HEK293T (cell line): ENCODE data around the gene CHCHD3.

Experiments used
- CTCF ChIA-PET: fragments of 350-600 bp; formaldehyde crosslinking; extraction: SDS; loops from one replicate; lab custom pipeline; 2021; ENCODE audit warnings: antibody characterized with exemption, inconsistent platforms; lab: Yijun Ruan, JAX
- POLR2A ChIA-PET: fragments of 350-600 bp; formaldehyde crosslinking; extraction: SDS; loops from one replicate; lab custom pipeline; 2020; ENCODE audit warnings: antibody characterized with exemption, inconsistent platforms; lab: Yijun Ruan, JAX
- DNase-seq: peaks from one replicate; pipeline ENCODE4 v3.0.0; 2012; ENCODE audit warnings: mixed read lengths; ENCODE audit errors: extremely low spot score
- ARNT ChIP-seq: fragments of 450-650 bp; IDR thresholded peaks from 2 replicates; pipeline ENCODE4 v1.6.1; 2017; ENCODE audit warnings: mild to moderate bottlenecking
- BHLHE40 ChIP-seq: fragments of 450-650 bp; IDR thresholded peaks from 2 replicates; pipeline ENCODE4 v1.6.1; 2016; ENCODE audit warnings: mild to moderate bottlenecking, moderate library complexity, borderline replicate concordance
- CTBP1 ChIP-seq: fragments of 450-650 bp; IDR thresholded peaks from 2 replicates; pipeline ENCODE4 v1.6.1; 2016; ENCODE audit warnings: borderline replicate concordance
- ELF4 ChIP-seq: fragments of 450-650 bp; IDR thresholded peaks from 2 replicates; pipeline ENCODE4 v1.6.1; 2017; ENCODE audit warnings: antibody characterized with exemption
- FOXA1 ChIP-seq: fragments of 450-650 bp; IDR thresholded peaks from 2 replicates; pipeline ENCODE4 v1.6.1; 2016; ENCODE audit warnings: mild to moderate bottlenecking
- FOXK2 ChIP-seq: fragments of 450-650 bp; IDR thresholded peaks from 2 replicates; pipeline ENCODE4 v1.6.1; 2016; ENCODE audit warnings: mild to moderate bottlenecking
- FOXM1 ChIP-seq: fragments of 450-650 bp; IDR thresholded peaks from 2 replicates; pipeline ENCODE4 v1.6.1; 2017; ENCODE audit warnings: mild to moderate bottlenecking, borderline replicate concordance
- HDGF ChIP-seq: fragments of 450-650 bp; IDR thresholded peaks from 2 replicates; pipeline ENCODE4 v1.6.1; 2017; ENCODE audit warnings: antibody characterized with exemption, borderline replicate concordance
- L3MBTL2 ChIP-seq: fragments of 450-650 bp; conservative IDR thresholded peaks from 2 replicates; pipeline ENCODE4 v1.6.1; 2016; ENCODE audit warnings: mild to moderate bottlenecking
- LEF1 ChIP-seq: fragments of 450-650 bp; IDR thresholded peaks from 2 replicates; pipeline ENCODE4 v1.6.1; 2017; ENCODE audit warnings: mild to moderate bottlenecking, borderline replicate concordance
- NFRKB ChIP-seq: fragments of 450-650 bp; IDR thresholded peaks from 2 replicates; pipeline ENCODE4 v1.6.1; 2016; ENCODE audit warnings: mild to moderate bottlenecking, moderate library complexity
- PKNOX1 ChIP-seq: fragments of 450-650 bp; IDR thresholded peaks from 2 replicates; pipeline ENCODE4 v1.6.1; 2016
- SP1 ChIP-seq: fragments of 450-650 bp; IDR thresholded peaks from 2 replicates; pipeline ENCODE4 v1.6.1; 2017
- SUZ12 ChIP-seq: fragments of 450-650 bp; IDR thresholded peaks from 2 replicates; pipeline ENCODE4 v1.6.1; 2016; ENCODE audit warnings: mild to moderate bottlenecking
- TARDBP ChIP-seq: fragments of 450-650 bp; IDR thresholded peaks from 2 replicates; pipeline ENCODE4 v1.6.1; 2016
- ZNF384 ChIP-seq: fragments of 450-650 bp; IDR thresholded peaks from 2 replicates; pipeline ENCODE4 v1.6.1; 2016

Gene CHCHD3

GRCh38 chr7:132879579-132879978 lies 202.3 kb downstream of the CHCHD3 start:
- POLR2A ChIA-PET: no interaction called here
- DNase-seq: no peak
- TF ChIP-seq ZNF384 (no peak), TARDBP (no peak), FOXA1 (no peak), CTBP1 (no peak), SP1 (no peak), SUZ12 (no peak), ELF4 (no peak), PKNOX1 (no peak), BHLHE40 (no peak), HDGF (no peak)
- CTCF ChIA-PET: no interaction called here

- ChIA-PET POLR2A (no interaction called here), CTCF (no interaction called here)
- TF ChIP-seq PKNOX1 (no peak), ELF4 (no peak), SP1 (no peak), FOXK2 (no peak), ZNF384 (no peak)
- no peak for DNase-seq
Observed at GRCh38 chr7:132878204-132878919, 203.5 kb downstream of the CHCHD3 start.

- DNase-seq: no peak
- CTCF ChIA-PET: no interaction called here
- POLR2A ChIA-PET: no interaction called here
- no peak for TF ChIP-seq ZNF384
- no peak for TF ChIP-seq CTBP1
- no peak for TF ChIP-seq FOXA1
- TF ChIP-seq ELF4: no peak
- TF ChIP-seq SP1: no peak
- TF ChIP-seq SUZ12: no peak
Observed at GRCh38 chr7:132877573-132877972, 204.3 kb downstream of the CHCHD3 start.

GRCh38 chr7:132876576-132876975 lies 205.3 kb downstream of the CHCHD3 start:
- ChIA-PET CTCF (no interaction called here), POLR2A (no interaction called here)
- TF ChIP-seq ELF4: no peak
- TF ChIP-seq TARDBP: no peak
- no peak for TF ChIP-seq HDGF
- TF ChIP-seq FOXM1: no peak
- TF ChIP-seq NFRKB: no peak
- no peak for TF ChIP-seq PKNOX1
- TF ChIP-seq LEF1: no peak
- no peak for DNase-seq

GRCh38 chr7:132872034-132872433 lies 209.9 kb downstream of the CHCHD3 start:
- TF ChIP-seq NFRKB (no peak), FOXM1 (no peak), ARNT (no peak), BHLHE40 (no peak), HDGF (no peak), FOXA1 (no peak), L3MBTL2 (no peak), SUZ12 (no peak), TARDBP (no peak), ELF4 (no peak), SP1 (no peak), LEF1 (no peak), CTBP1 (no peak), PKNOX1 (no peak), ZNF384 (no peak)
- ChIA-PET POLR2A (no interaction called here), CTCF (interaction anchor here (0.6 to 0.7 kb wide), 2 partner anchors 81 to 133 kb away, joined by 3 read pairs; no protein-coding TSS in a partner anchor)
- DNase-seq: no peak

GRCh38 chr7:132871419-132871818 lies 210.5 kb downstream of the CHCHD3 start:
- no peak for DNase-seq
- TF ChIP-seq PKNOX1 (no peak), FOXK2 (no peak), ELF4 (no peak), SUZ12 (no peak), HDGF (no peak)
- ChIA-PET POLR2A (no interaction called here), CTCF (no interaction called here)
